Measurements from ENCODE around the gene ABCA7.

ABCA7 gene

GRCh38 chr19:1093811-1094553 lies 54.1 kb downstream of the ABCA7 start:
- Mint-ChIP-seq H3K9me3 (no peaks in the 10 kb centered on the region), H3K4me1 (ENCODE audit: low read depth) (peaks cover 58% of the 10 kb centered on the region), H3K4me3 (peak overlapping the region; percentile 93), H3K27me3 (no peaks in the 10 kb centered on the region), H3K36me3 (ENCODE audit: low read depth) (peaks cover 54% of the 10 kb centered on the region), H3K27ac (peak overlapping the region; percentile 92)
- no peak for DNase-seq

- H3K27me3 Mint-ChIP-seq = no peaks in the 10 kb centered on the region
- peaks cover 59% of the 10 kb centered on the region for H3K4me1 Mint-ChIP-seq (ENCODE audit: low read depth)
- peak overlapping the region; percentile 92 for H3K27ac Mint-ChIP-seq
- peaks cover 48% of the 10 kb centered on the region for H3K36me3 Mint-ChIP-seq (ENCODE audit: low read depth)
- peak overlapping the region; percentile 93 for H3K4me3 Mint-ChIP-seq
- no peaks in the 10 kb centered on the region for H3K9me3 Mint-ChIP-seq
- DNase-seq = no peak
These were observed 54.7 kb downstream of the ABCA7 start for GRCh38 chr19:1094655-1094977.

- H3K27me3 Mint-ChIP-seq = no peaks in the 10 kb centered on the region
- peaks cover 65% of the 10 kb centered on the region for H3K4me1 Mint-ChIP-seq (ENCODE audit: low read depth)
- peak within 1 kb of the TSS; percentile 93 for H3K4me3 Mint-ChIP-seq
- H3K36me3 Mint-ChIP-seq (ENCODE audit: low read depth) = peaks cover 44% of the 10 kb centered on the region
- H3K27ac Mint-ChIP-seq = peak within 1 kb of the TSS; percentile 92
- peak; percentile 99 for DNase-seq
- peaks cover 3% of the 10 kb centered on the region for H3K9me3 Mint-ChIP-seq
These were observed 55.2 kb downstream of the ABCA7 start, which contains the start of gene POLR2E for GRCh38 chr19:1094978-1095701. POLR2E (minus strand) TSS chr19:1095375; CDS start chr19:1095315, 60 bp downstream.

GRCh38 chr19:1097810-1098176 lies 57.9 kb downstream of the ABCA7 start:
- peaks cover 3% of the 10 kb centered on the region for H3K9me3 Mint-ChIP-seq
- no peak for DNase-seq
- H3K4me3 Mint-ChIP-seq = no peak overlapping the region
- H3K4me1 Mint-ChIP-seq (ENCODE audit: low read depth) = peaks cover 70% of the 10 kb centered on the region
- no peaks in the 10 kb centered on the region for H3K27me3 Mint-ChIP-seq
- peaks cover 21% of the 10 kb centered on the region for H3K36me3 Mint-ChIP-seq (ENCODE audit: low read depth)
- peak overlapping the region; percentile 66 for H3K27ac Mint-ChIP-seq

- DNase-seq = no peak
- H3K27me3 Mint-ChIP-seq = no peaks in the 10 kb centered on the region
- peak overlapping the region; percentile 90 for H3K27ac Mint-ChIP-seq
- peaks cover 72% of the 10 kb centered on the region for H3K4me1 Mint-ChIP-seq (ENCODE audit: low read depth)
- H3K36me3 Mint-ChIP-seq (ENCODE audit: low read depth) = peaks cover 15% of the 10 kb centered on the region
- H3K4me3 Mint-ChIP-seq = no peak overlapping the region
- peaks cover 3% of the 10 kb centered on the region for H3K9me3 Mint-ChIP-seq
These were observed 58.5 kb downstream of the ABCA7 start for GRCh38 chr19:1098177-1099051.

- H3K27me3 Mint-ChIP-seq = no peaks in the 10 kb centered on the region
- peak overlapping the region; percentile 93 for H3K27ac Mint-ChIP-seq
- peaks cover 3% of the 10 kb centered on the region for H3K9me3 Mint-ChIP-seq
- H3K36me3 Mint-ChIP-seq (ENCODE audit: low read depth) = peaks cover 11% of the 10 kb centered on the region
- no peak for DNase-seq
- H3K4me3 Mint-ChIP-seq = peak overlapping the region; percentile 35
- H3K4me1 Mint-ChIP-seq (ENCODE audit: low read depth) = peaks cover 61% of the 10 kb centered on the region
These were observed 61.4 kb downstream of the ABCA7 start for GRCh38 chr19:1101337-1101698.

- Mint-ChIP-seq H3K27me3 (no peaks in the 10 kb centered on the region), H3K4me1 (ENCODE audit: low read depth) (peaks cover 60% of the 10 kb centered on the region), H3K4me3 (peak overlapping the region; percentile 66), H3K9me3 (peaks cover 3% of the 10 kb centered on the region), H3K27ac (peak overlapping the region; percentile 93), H3K36me3 (ENCODE audit: low read depth) (peaks cover 24% of the 10 kb centered on the region)
- DNase-seq = peak; percentile 75
These were observed 62.7 kb downstream of the ABCA7 start for GRCh38 chr19:1102407-1103131.

GRCh38 chr19:1103132-1103707 lies 63.3 kb downstream of the ABCA7 start:
- no peaks in the 10 kb centered on the region for H3K27me3 Mint-ChIP-seq
- peaks cover 26% of the 10 kb centered on the region for H3K36me3 Mint-ChIP-seq (ENCODE audit: low read depth)
- H3K4me3 Mint-ChIP-seq = peak overlapping the region; percentile 66
- H3K9me3 Mint-ChIP-seq = peaks cover 3% of the 10 kb centered on the region
- H3K27ac Mint-ChIP-seq = peak overlapping the region; percentile 93
- peaks cover 55% of the 10 kb centered on the region for H3K4me1 Mint-ChIP-seq (ENCODE audit: low read depth)
- no peak for DNase-seq

GRCh38 chr19:1103708-1104310 lies 63.9 kb downstream of the ABCA7 start, which contains the start of gene GPX4:
GPX4 (plus strand) TSS chr19:1103994; CDS start chr19:1104044, 50 bp downstream.
- Mint-ChIP-seq H3K4me3 (peak within 1 kb of the TSS; percentile 82), H3K27ac (peak within 1 kb of the TSS; percentile 93), H3K27me3 (no peaks in the 10 kb centered on the region), H3K36me3 (ENCODE audit: low read depth) (peaks cover 28% of the 10 kb centered on the region), H3K9me3 (peaks cover 3% of the 10 kb centered on the region), H3K4me1 (ENCODE audit: low read depth) (peaks cover 50% of the 10 kb centered on the region)
- peak; percentile 97 for DNase-seq

- peak; percentile 86 for DNase-seq
- Mint-ChIP-seq H3K27ac (peak overlapping the region; percentile 82), H3K4me1 (ENCODE audit: low read depth) (peaks cover 43% of the 10 kb centered on the region), H3K9me3 (peaks cover 3% of the 10 kb centered on the region), H3K4me3 (peak overlapping the region; percentile 82), H3K27me3 (no peaks in the 10 kb centered on the region), H3K36me3 (ENCODE audit: low read depth) (peaks cover 28% of the 10 kb centered on the region)
These were observed 64.6 kb downstream of the ABCA7 start for GRCh38 chr19:1104311-1105007.

- Mint-ChIP-seq H3K4me3 (peak overlapping the region; percentile 82), H3K4me1 (ENCODE audit: low read depth) (peaks cover 35% of the 10 kb centered on the region), H3K27me3 (no peaks in the 10 kb centered on the region), H3K27ac (peak overlapping the region; percentile 82), H3K36me3 (ENCODE audit: low read depth) (peaks cover 36% of the 10 kb centered on the region), H3K9me3 (no peaks in the 10 kb centered on the region)
- DNase-seq = no peak
These were observed 65.3 kb downstream of the ABCA7 start for GRCh38 chr19:1105008-1105872.

All from activated T-cell treated with anti-CD3 and anti-CD28 coated beads, Interleukin-2, amount 50 U/mL, for 24 hours (primary cell).